Mesendoderm (in vitro differentiated cells): ENCODE measurements around the gene DDX54.

Source experiments
- DNase-seq: peaks from one replicate; pipeline ENCODE4 v3.0.0; 2013
- H2AK5ac ChIP-seq: 2 replicates; pipeline ENCODE4 v1.6.1; 2013; ENCODE audit warnings: low read length, inconsistent platforms
- H2BK120ac ChIP-seq: 2 replicates; pipeline ENCODE4 v1.6.1; 2013; ENCODE audit warnings: low read depth, mild to moderate bottlenecking, low read length, moderate library complexity, mixed read lengths
- H2BK15ac ChIP-seq: replicated peaks from 2 replicates; pipeline ENCODE4 v1.6.1; 2013; ENCODE audit warnings: low read depth, mild to moderate bottlenecking, moderate library complexity
- H2BK5ac ChIP-seq: 2 replicates; pipeline ENCODE4 v1.6.1; 2013; ENCODE audit warnings: low read length, inconsistent platforms
- H3K18ac ChIP-seq: 2 replicates; pipeline ENCODE4 v1.6.1; 2013; ENCODE audit warnings: mild to moderate bottlenecking, low read length, mixed read lengths
- H3K23ac ChIP-seq: one replicate; pipeline ENCODE4 v1.6.1; 2013; ENCODE audit warnings: low read length
- H3K27ac ChIP-seq: 2 replicates; pipeline ENCODE4 v1.5.1; 2013; ENCODE audit warnings: low read depth, mild to moderate bottlenecking, inconsistent platforms, low read length, moderate library complexity
- H3K27me3 ChIP-seq: 2 replicates; pipeline ENCODE4 v1.6.1; 2013; ENCODE audit warnings: low read length, control low read depth, mild to moderate bottlenecking, inconsistent platforms; ENCODE audit not compliant: insufficient read depth, poor library complexity
- H3K36me3 ChIP-seq: 2 replicates; pipeline ENCODE4 v1.6.1; 2013; ENCODE audit warnings: low read length, inconsistent platforms; ENCODE audit not compliant: control insufficient read depth, insufficient read depth
- H3K4ac ChIP-seq: one replicate; pipeline ENCODE4 v1.6.1; 2013; ENCODE audit warnings: low read depth, mild to moderate bottlenecking, low read length, moderate library complexity
- H3K4me1 ChIP-seq: 2 replicates; pipeline ENCODE4 v1.6.1; 2013; ENCODE audit warnings: low read depth, low read length, inconsistent platforms; ENCODE audit not compliant: control insufficient read depth
- H3K4me2 ChIP-seq: 2 replicates; pipeline ENCODE4 v1.6.1; 2013; ENCODE audit warnings: low read length
- H3K4me3 ChIP-seq: 2 replicates; pipeline ENCODE4 v1.5.1; 2013; ENCODE audit warnings: mild to moderate bottlenecking, low read length
- H3K56ac ChIP-seq: one replicate; pipeline ENCODE4 v1.6.1; 2013; ENCODE audit warnings: low read length
- H3K79me1 ChIP-seq: 2 replicates; pipeline ENCODE4 v1.6.1; 2013; ENCODE audit warnings: low read length, inconsistent platforms
- H3K79me2 ChIP-seq: 2 replicates; pipeline ENCODE4 v1.6.1; 2013; ENCODE audit warnings: mild to moderate bottlenecking, low read length; ENCODE audit not compliant: control insufficient read depth, insufficient read depth
- H3K9ac ChIP-seq: 2 replicates; pipeline ENCODE4 v1.6.1; 2013; ENCODE audit warnings: low read length, inconsistent platforms
- H4K5ac ChIP-seq: one replicate; pipeline ENCODE4 v1.6.1; 2013; ENCODE audit warnings: low read length
- H4K8ac ChIP-seq: one replicate; pipeline ENCODE4 v1.6.1; 2013; ENCODE audit warnings: low read depth, mild to moderate bottlenecking, control low read depth, low read length, moderate library complexity
- WGBS: extraction: QIAGEN DNeasy Blood & Tissue Kit; methylation state at CpG from one replicate; pipeline ENCODE4 v1.1.7; 2013; ENCODE audit warnings: low lambda C conversion rate, missing lambda C conversion rate; ENCODE audit not compliant: insufficient coverage; ENCODE audit errors: extremely low coverage; 5-methylcytosine and 5-hydroxymethylcytosine counted together

Gene DDX54

DNA sequence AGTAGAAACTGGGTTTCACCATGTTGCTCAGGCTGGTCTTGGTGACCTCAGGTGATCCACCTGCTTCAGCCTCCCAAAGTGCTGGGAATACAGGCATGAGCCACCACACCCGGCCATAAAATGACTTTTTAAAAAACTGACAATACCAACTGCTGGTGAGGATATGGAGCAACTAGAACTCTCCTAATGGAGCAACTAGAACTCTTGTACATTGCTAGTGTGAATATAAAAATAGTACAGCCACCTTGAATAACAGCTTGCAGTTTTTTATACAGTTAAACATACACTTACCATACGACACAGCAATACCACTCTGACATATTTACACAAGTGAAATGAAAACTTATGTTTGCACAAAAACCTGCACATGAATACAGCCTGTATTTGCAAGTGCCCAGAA lies 38.3 kb downstream of the DDX54 start:
- no CpG with 5 or more reads among the region's 2 CpGs for WGBS
- peaks cover 2% of the 10 kb centered on the region for H3K4me1 ChIP-seq
- H3K79me2 ChIP-seq: no peaks in the 10 kb centered on the region
- no peak for DNase-seq
- H4K8ac ChIP-seq: no peak overlapping the region
- H4K5ac ChIP-seq: no peak overlapping the region
- H2BK5ac ChIP-seq: no peak overlapping the region
- no peak overlapping the region for H3K4me2 ChIP-seq
- H3K23ac ChIP-seq: no peak overlapping the region
- no peak overlapping the region for H2BK15ac ChIP-seq
- H3K4ac ChIP-seq: no peak overlapping the region
- no peak overlapping the region for H2AK5ac ChIP-seq
- H3K4me3 ChIP-seq: no peak overlapping the region
- H3K27ac ChIP-seq: no peak overlapping the region
- H3K9ac ChIP-seq: no peak overlapping the region
- H3K18ac ChIP-seq: no peak overlapping the region
- H3K79me1 ChIP-seq: no peaks in the 10 kb centered on the region
- no peaks in the 10 kb centered on the region for H3K36me3 ChIP-seq
- no peak overlapping the region for H2BK120ac ChIP-seq
- H3K27me3 ChIP-seq: no peaks in the 10 kb centered on the region
- no peak overlapping the region for H3K56ac ChIP-seq

DNA sequence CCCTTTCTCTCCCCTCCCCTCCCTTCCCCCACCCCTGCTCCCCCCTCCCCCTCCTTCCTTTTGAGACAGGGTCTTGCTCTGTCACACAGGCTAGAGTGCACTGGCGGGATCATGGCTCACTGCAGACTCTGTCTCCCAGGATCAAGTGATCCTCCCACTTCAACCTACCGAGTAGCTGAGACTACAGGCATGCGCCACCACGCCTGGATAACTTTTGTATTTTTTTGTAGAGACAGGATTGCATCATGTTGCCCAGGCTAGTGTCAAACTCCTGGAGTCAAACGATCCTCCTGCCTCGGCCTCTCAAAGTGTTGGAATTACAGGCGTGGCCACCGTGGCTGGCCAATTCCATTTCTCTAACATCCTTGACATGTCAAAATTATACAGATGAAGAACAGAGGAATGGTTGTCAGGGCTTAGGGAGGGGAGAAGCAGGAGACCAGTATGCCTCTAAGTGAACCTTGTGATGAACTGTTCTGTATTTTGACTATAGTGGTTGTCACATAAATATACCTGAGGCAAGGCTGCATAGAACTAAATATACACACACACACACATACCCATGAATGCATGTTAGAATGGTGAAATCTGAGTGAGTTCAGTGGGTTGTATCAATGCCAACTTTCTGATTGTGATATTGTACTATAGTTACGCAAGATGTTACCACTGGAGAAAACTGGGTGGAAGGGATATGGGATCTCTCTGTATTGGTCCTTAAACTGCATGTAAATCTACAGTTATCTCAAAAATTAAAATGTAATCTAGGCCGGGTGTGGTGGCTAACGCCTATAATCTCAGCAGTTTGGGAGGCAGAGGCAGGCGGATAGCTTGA lies 39.3 kb downstream of the DDX54 start:
- Histone ChIP-seq H3K18ac (no peak overlapping the region), H4K8ac (no peak overlapping the region), H2BK15ac (no peak overlapping the region), H3K79me1 (no peaks in the 10 kb centered on the region), H3K36me3 (no peaks in the 10 kb centered on the region), H3K4me3 (no peak overlapping the region), H4K5ac (no peak overlapping the region), H2AK5ac (no peak overlapping the region), H3K56ac (no peak overlapping the region), H3K27me3 (no peaks in the 10 kb centered on the region), H3K79me2 (no peaks in the 10 kb centered on the region), H3K9ac (no peak overlapping the region), H2BK120ac (no peak overlapping the region), H3K27ac (no peak overlapping the region), H3K23ac (no peak overlapping the region), H2BK5ac (no peak overlapping the region), H3K4me2 (no peak overlapping the region), H3K4ac (no peak overlapping the region), H3K4me1 (peaks cover 2% of the 10 kb centered on the region)
- no peak for DNase-seq
- no CpG with 5 or more reads among the region's 12 CpGs for WGBS

- Histone ChIP-seq H3K18ac (no peak overlapping the region), H4K5ac (no peak overlapping the region), H3K27ac (no peak overlapping the region), H3K4me3 (no peak overlapping the region), H3K56ac (no peak overlapping the region), H4K8ac (no peak overlapping the region), H3K36me3 (no peaks in the 10 kb centered on the region), H2BK15ac (no peak overlapping the region), H3K4me1 (peaks cover 2% of the 10 kb centered on the region), H3K27me3 (no peaks in the 10 kb centered on the region), H3K9ac (no peak overlapping the region), H3K79me2 (no peaks in the 10 kb centered on the region), H3K79me1 (no peaks in the 10 kb centered on the region), H3K4me2 (no peak overlapping the region), H2BK5ac (no peak overlapping the region), H2AK5ac (no peak overlapping the region), H2BK120ac (no peak overlapping the region), H3K23ac (no peak overlapping the region), H3K4ac (no peak overlapping the region)
- no CpG with 5 or more reads among the region's 5 CpGs for WGBS
- DNase-seq: no peak
Observed at GRCh38 chr12:113144806-113145205, 40.5 kb downstream of the DDX54 start.

DNA sequence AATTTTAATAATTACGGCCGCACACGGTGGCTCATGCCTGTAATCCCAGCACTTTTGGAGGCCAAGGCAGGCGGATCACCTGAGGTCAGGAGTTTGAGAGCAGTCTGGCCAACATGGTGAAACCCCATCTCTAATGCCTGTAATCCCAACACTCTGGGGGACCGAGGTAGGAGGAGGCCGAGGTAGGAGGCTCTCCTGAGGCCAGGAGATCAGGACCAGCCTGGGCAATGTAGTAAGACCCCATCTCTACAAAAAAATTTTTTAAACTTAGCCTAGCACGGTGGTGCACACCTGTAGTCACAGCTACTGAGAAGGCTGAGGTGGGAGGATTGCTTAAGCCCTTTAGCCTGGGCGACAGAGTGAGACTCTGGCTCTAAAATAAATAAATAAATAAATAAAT lies 41.3 kb downstream of the DDX54 start:
- H2BK15ac ChIP-seq: no peak overlapping the region
- H3K27ac ChIP-seq: no peak overlapping the region
- no peak overlapping the region for H4K5ac ChIP-seq
- no peak overlapping the region for H3K18ac ChIP-seq
- H3K56ac ChIP-seq: no peak overlapping the region
- H3K9ac ChIP-seq: no peak overlapping the region
- H2AK5ac ChIP-seq: no peak overlapping the region
- no peak for DNase-seq
- no peaks in the 10 kb centered on the region for H3K36me3 ChIP-seq
- H3K4me3 ChIP-seq: no peak overlapping the region
- WGBS: no CpG with 5 or more reads among the region's 8 CpGs
- no peaks in the 10 kb centered on the region for H3K4me1 ChIP-seq
- no peak overlapping the region for H4K8ac ChIP-seq
- H3K27me3 ChIP-seq: no peaks in the 10 kb centered on the region
- H3K79me2 ChIP-seq: no peaks in the 10 kb centered on the region
- H2BK120ac ChIP-seq: no peak overlapping the region
- no peak overlapping the region for H2BK5ac ChIP-seq
- no peaks in the 10 kb centered on the region for H3K79me1 ChIP-seq
- H3K4ac ChIP-seq: no peak overlapping the region
- H3K4me2 ChIP-seq: no peak overlapping the region
- H3K23ac ChIP-seq: no peak overlapping the region

- H3K4ac ChIP-seq: no peak overlapping the region
- no peak overlapping the region for H4K8ac ChIP-seq
Observed at GRCh38 chr12:113142886-113143332, 42.4 kb downstream of the DDX54 start.

More at GRCh38 chr12:113142886-113143332, 42.4 kb downstream of the DDX54 start:
- no peaks in the 10 kb centered on the region for H3K79me1 ChIP-seq
- H4K5ac ChIP-seq: no peak overlapping the region
- H2BK120ac ChIP-seq: no peak overlapping the region
- no peak overlapping the region for H2AK5ac ChIP-seq
- no peak overlapping the region for H3K4me3 ChIP-seq
- H3K4me1 ChIP-seq: no peaks in the 10 kb centered on the region
- WGBS: no CpG with 5 or more reads among the region's 5 CpGs
- H2BK5ac ChIP-seq: no peak overlapping the region
- H3K27ac ChIP-seq: no peak overlapping the region
- H2BK15ac ChIP-seq: no peak overlapping the region
- no peak overlapping the region for H3K4me2 ChIP-seq
- no peaks in the 10 kb centered on the region for H3K27me3 ChIP-seq
- no peaks in the 10 kb centered on the region for H3K79me2 ChIP-seq
- H3K56ac ChIP-seq: no peak overlapping the region
- no peaks in the 10 kb centered on the region for H3K36me3 ChIP-seq
- no peak overlapping the region for H3K9ac ChIP-seq
- no peak for DNase-seq
- no peak overlapping the region for H3K23ac ChIP-seq
- no peak overlapping the region for H3K18ac ChIP-seq
